Keratinocyte (primary cell): ENCODE measurements around the gene ERGIC1. TPM values are rescaled to one million over a fixed set of nuclear protein-coding genes. Genes with fewer than 3 reads are reported as not detected.
A peak's percentile ranks its signal among the peaks of the same experiment; 100 is the strongest.

Experiments used
- DNase-seq: peaks from one replicate; pipeline ENCODE4 v3.0.0-alpha.2; 2011; ENCODE audit warnings: low read depth, missing footprints, low spot score
- FAIRE-seq: peaks from 2 replicates; lab custom pipeline; 2011; peaks lifted over from hg19 to GRCh38; lab: Jason Lieb, UNC
- H2AFZ ChIP-seq: 2 replicates; pipeline ENCODE4 v1.6.0; 2012; ENCODE audit warnings: low read length, control low read depth, inconsistent platforms; ENCODE audit not compliant: control insufficient read depth
- H3K27ac ChIP-seq: 2 replicates; pipeline ENCODE4 v1.5.1; 2011; ENCODE audit warnings: low read length; ENCODE audit not compliant: control insufficient read depth, insufficient read depth
- H3K27me3 ChIP-seq: 3 replicates; pipeline ENCODE4 v1.6.0; 2011; ENCODE audit warnings: low read length; ENCODE audit not compliant: control insufficient read depth, insufficient read depth; ENCODE audit errors: extremely low read depth
- H3K36me3 ChIP-seq, 2 experiments: 2 replicates in 1 of 2; 3 replicates in 1 of 2; pipeline ENCODE4 v1.5.1; 2011; ENCODE audit warnings: low read length in 2 of 2, mild to moderate bottlenecking in 1 of 2; ENCODE audit not compliant: control insufficient read depth in 2 of 2, insufficient read depth in 2 of 2; ENCODE audit errors: extremely low read depth in 1 of 2
- H3K4me1 ChIP-seq: 3 replicates; pipeline ENCODE4 v1.5.1; 2011; ENCODE audit warnings: low read length; ENCODE audit not compliant: control insufficient read depth, insufficient read depth; ENCODE audit errors: extremely low read depth
- H3K4me2 ChIP-seq: 3 replicates; pipeline ENCODE4 v1.6.0; 2011; ENCODE audit warnings: low read depth, low read length; ENCODE audit not compliant: control insufficient read depth, insufficient read depth; ENCODE audit errors: extremely low read depth
- H3K4me3 ChIP-seq, 3 experiments: fragments of 200-600 bp in 1 of 3; sonication (generic) in 1 of 3; 2 replicates in 2 of 3; 3 replicates in 1 of 3; pipeline ENCODE4 v1.5.1; 2011 to 2016; ENCODE audit warnings: low read length in 3 of 3, mild to moderate bottlenecking in 3 of 3, control low read depth in 2 of 3, inconsistent platforms in 1 of 3, low read depth in 1 of 3, mixed read lengths in 1 of 3, mixed run types in 1 of 3, moderate library complexity in 1 of 3; ENCODE audit not compliant: control insufficient read depth in 2 of 3, insufficient read depth in 2 of 3; ENCODE audit errors: extremely low read depth in 1 of 3
- H3K79me2 ChIP-seq: 2 replicates; pipeline ENCODE4 v1.6.0; 2012; ENCODE audit warnings: low read length; ENCODE audit not compliant: control insufficient read depth, insufficient read depth
- H3K9ac ChIP-seq: 3 replicates; pipeline ENCODE4 v1.6.0; 2011; ENCODE audit warnings: low read length; ENCODE audit not compliant: control insufficient read depth, insufficient read depth; ENCODE audit errors: extremely low read depth
- H3K9me1 ChIP-seq: 3 replicates; pipeline ENCODE4 v1.6.0; 2011; ENCODE audit warnings: low read length; ENCODE audit not compliant: control insufficient read depth, insufficient read depth; ENCODE audit errors: extremely low read depth
- H3K9me3 ChIP-seq: 2 replicates; pipeline ENCODE4 v1.5.1; 2012; ENCODE audit warnings: low read depth, low read length; ENCODE audit not compliant: control insufficient read depth
- H4K20me1 ChIP-seq: 3 replicates; pipeline ENCODE4 v1.6.0; 2011; ENCODE audit warnings: low read length; ENCODE audit not compliant: control insufficient read depth, insufficient read depth; ENCODE audit errors: extremely low read depth
- CTCF ChIP-seq, 3 experiments: IDR thresholded peaks in 1 of 3; conservative IDR thresholded peaks in 1 of 3; optimal IDR thresholded peaks in 1 of 3; 2 replicates in 2 of 3; 3 replicates in 1 of 3; pipeline versions ENCODE3 to v1.5.1; 2011; ENCODE audit warnings: low read length in 3 of 3, mild to moderate bottlenecking in 3 of 3, moderate library complexity in 2 of 3, control low read depth in 1 of 3, inconsistent platforms in 1 of 3; ENCODE audit not compliant: insufficient read depth in 2 of 3; ENCODE audit errors: extremely low read depth in 1 of 3
- EZH2 ChIP-seq: IDR thresholded peaks from one replicate; pipeline ENCODE4 v1.6.1; 2012; ENCODE audit warnings: inconsistent platforms, mild to moderate bottlenecking, low read length, moderate library complexity
- dilution Hi-C: fragments of 300-500 bp; cut with MboI; formaldehyde crosslinking; loops from one replicate; pipeline ENCODE4 v1.7.0; 2020; ENCODE audit warnings: low sequenced_read_pairs; ENCODE audit not compliant: extremely low pct_ligation_motif_present
- polyA plus RNA-seq, 5 experiments: library from polyadenylated mRNA; depleted of rRNA in 3 of 5; stranded (reverse) in 3 of 5; stranded (forward) in 1 of 5; unstranded in 1 of 5; fragments of >200 nt; gene quantifications; 1 replicate in 1 of 5; 2 replicates in 3 of 5; 3 replicates in 1 of 5; pipeline versions ENCODE4 v1.2.1 to v1.2.3, GENCODE V29; 2011 to 2012; ENCODE audit warnings: missing spikeins in 2 of 5, low read depth in 1 of 5, low replicate concordance in 1 of 5

The ERGIC1 gene
- polyA plus RNA-seq, 1 donor (not counting 4 experiments of a cell fraction or from before 2014, with no cell fraction given) = 93.4 TPM

DNA sequence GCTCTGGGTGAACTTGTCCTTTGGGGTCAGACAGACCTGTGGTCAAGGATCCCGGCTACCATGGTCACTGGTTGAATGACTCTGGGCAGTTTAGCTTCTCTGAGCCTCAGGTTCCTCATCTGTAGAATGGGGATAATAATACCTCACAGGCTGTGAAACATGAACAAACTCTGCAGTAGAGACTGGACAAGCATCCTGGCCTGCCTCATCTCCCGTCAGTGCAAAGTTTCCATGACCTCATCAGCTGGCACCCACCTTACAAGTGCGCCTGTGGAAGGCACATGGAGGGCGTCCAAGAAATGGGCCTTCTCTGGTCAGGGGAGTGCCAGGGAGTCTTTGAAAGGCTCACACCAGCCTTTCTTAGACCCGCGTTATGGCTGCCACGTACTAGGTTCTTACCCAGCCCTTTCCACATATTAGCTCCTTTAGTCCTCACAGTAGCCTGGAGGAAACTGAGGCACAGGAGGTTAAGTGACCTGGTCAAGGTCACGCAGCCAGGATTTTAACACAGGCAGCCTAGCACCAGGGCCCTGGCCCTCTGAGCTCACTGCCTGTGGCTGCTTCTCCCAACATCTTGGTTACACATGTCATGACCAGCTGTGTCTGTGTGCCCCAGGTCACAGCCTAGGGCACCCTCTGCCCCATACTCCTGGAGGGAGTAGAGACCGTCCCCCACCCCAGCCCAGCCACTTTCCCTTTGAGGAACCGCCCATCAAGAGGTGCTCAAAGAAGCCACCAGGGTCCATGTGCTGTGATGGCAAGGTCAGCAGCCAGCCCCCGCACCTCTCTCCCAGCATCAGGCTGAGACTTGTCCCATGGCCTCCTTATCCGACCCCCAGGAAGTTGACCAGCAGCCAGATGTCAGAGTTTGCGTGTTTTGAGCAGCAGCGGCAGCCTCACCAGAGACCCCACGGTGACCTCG lies 85.7 kb downstream of the ERGIC1 start:
- Histone ChIP-seq H3K27me3 (no peaks in the 10 kb centered on the region), H3K4me1 (peaks cover 7% of the 10 kb centered on the region), H3K36me3 (peaks cover 13 to 24% of the 10 kb centered on the region in 2 experiments), H3K9me3 (no peaks in the 10 kb centered on the region), H3K79me2 (no peaks in the 10 kb centered on the region), H4K20me1 (no peaks in the 10 kb centered on the region), H3K9ac (peak overlapping the region; percentile 52), H3K4me2 (no peak overlapping the region), H3K9me1 (no peaks in the 10 kb centered on the region), H3K27ac (peak overlapping the region; percentile 43), H2AFZ (no peak overlapping the region), H3K4me3 (no peak overlapping the region)
- TF ChIP-seq EZH2 (no peak), CTCF (optimal IDR thresholded peaks at IDR 0.05 in 1 of 3, IDR thresholded peaks at IDR 0.05 in 1 of 3, conservative IDR thresholded peaks at IDR 0.05 in 1 of 3; ENCODE audit: extremely low read depth in 1 of 3, insufficient read depth in 2 of 3, low read length in 3 of 3) (no peak)
- dilution Hi-C loops = no loop called here
- FAIRE-seq (no peak), DNase-seq (no peak)

DNA sequence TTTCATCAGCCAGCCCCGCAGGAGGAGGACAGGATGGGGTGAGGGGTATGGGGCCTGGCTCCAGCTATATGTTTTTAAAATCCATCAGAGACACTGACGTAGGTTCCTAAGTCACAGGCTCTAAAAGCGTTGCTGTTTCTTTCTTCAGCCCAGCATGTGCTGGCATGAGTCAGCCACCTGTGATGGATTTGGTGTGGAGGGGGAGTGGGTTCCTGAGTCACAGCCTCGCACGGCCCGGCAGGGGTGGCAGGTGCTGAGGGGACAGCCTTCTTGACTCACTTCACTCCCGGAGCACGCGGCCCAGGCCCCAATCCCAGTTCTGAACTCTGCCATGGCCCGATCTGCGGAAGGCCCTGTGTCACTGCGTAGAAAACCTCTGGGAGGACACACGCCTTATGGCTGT lies 86.4 kb downstream of the ERGIC1 start:
- Histone ChIP-seq H3K9me3 (no peaks in the 10 kb centered on the region), H3K4me1 (peaks cover 7% of the 10 kb centered on the region), H3K79me2 (no peaks in the 10 kb centered on the region), H3K27ac (peak overlapping the region; percentile 43), H3K36me3 (peaks cover 11 to 21% of the 10 kb centered on the region in 2 experiments), H3K9ac (peak overlapping the region; percentile 52), H4K20me1 (no peaks in the 10 kb centered on the region), H3K4me2 (no peak overlapping the region), H3K4me3 (no peak overlapping the region), H2AFZ (no peak overlapping the region), H3K9me1 (no peaks in the 10 kb centered on the region), H3K27me3 (no peaks in the 10 kb centered on the region)
- dilution Hi-C loops = no loop called here
- FAIRE-seq (no peak), DNase-seq (no peak)
- TF ChIP-seq CTCF (optimal IDR thresholded peaks at IDR 0.05 in 1 of 3, IDR thresholded peaks at IDR 0.05 in 1 of 3, conservative IDR thresholded peaks at IDR 0.05 in 1 of 3; ENCODE audit: extremely low read depth in 1 of 3, insufficient read depth in 2 of 3, low read length in 3 of 3) (no peak), EZH2 (no peak)
